ENCODE data around the gene GLUL.

GLUL gene

DNA sequence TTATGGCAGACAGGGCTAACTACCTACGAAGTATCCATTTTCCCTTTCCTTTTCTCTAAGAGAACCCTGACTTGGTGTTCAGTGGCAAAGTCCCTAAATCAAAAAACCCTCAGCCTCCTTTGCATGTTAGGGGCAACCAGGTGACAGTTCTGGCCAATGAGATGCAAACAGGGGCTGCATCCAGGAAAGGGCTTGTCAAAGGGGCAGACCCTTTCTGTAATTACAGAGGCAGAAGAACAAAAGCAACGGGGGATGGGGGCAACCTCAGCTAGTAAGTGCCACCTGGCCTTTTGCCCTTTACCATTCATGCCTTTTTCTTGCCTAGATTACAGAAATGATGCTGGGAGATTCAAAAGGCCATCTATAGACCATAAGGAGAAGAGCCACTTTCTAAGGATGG, 34.4 kb downstream of the GLUL start:
- no peak for ATAC-seq
- TF ChIP-seq TOX (CRISPR knock-in tag; IDR thresholded peaks at IDR 0.05; ENCODE audit: borderline replicate concordance) = no peak
- no peak for TF ChIP-seq ZNF70 (CRISPR knock-in tag; IDR thresholded peaks at IDR 0.05)
- TF ChIP-seq PPARA (CRISPR knock-in tag; IDR thresholded peaks at IDR 0.05; ENCODE audit: borderline replicate concordance) = no peak
- no peak for TF ChIP-seq OSR1 (CRISPR knock-in tag; IDR thresholded peaks at IDR 0.05)
- no peak for TF ChIP-seq ZNF565 (CRISPR knock-in tag; conservative IDR thresholded peaks at IDR 0.05; ENCODE audit: low read depth)
- TF ChIP-seq TCF4 (CRISPR knock-in tag; IDR thresholded peaks at IDR 0.05; ENCODE audit: borderline replicate concordance) = no peak
- TF ChIP-seq ZFP30 (CRISPR knock-in tag; IDR thresholded peaks at IDR 0.05) = no peak
- no peak for TF ChIP-seq ZNF8 (CRISPR knock-in tag; IDR thresholded peaks at IDR 0.05)
- TF ChIP-seq, protein P1, sequence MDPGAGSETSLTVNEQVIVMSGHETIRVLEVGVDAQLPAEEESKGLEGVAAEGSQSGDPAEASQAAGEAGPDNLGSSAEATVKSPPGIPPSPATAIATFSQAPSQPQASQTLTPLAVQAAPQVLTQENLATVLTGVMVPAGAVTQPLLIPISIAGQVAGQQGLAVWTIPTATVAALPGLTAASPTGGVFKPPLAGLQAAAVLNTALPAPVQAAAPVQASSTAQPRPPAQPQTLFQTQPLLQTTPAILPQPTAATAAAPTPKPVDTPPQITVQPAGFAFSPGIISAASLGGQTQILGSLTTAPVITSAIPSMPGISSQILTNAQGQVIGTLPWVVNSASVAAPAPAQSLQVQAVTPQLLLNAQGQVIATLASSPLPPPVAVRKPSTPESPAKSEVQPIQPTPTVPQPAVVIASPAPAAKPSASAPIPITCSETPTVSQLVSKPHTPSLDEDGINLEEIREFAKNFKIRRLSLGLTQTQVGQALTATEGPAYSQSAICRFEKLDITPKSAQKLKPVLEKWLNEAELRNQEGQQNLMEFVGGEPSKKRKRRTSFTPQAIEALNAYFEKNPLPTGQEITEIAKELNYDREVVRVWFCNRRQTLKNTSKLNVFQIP (CRISPR knock-in tag; IDR thresholded peaks at IDR 0.05; ENCODE audit: borderline replicate concordance, low read depth) = no peak
- no peak for TF ChIP-seq ZC3H10 (CRISPR knock-in tag; IDR thresholded peaks at IDR 0.05)
- no peak for TF ChIP-seq RARB (CRISPR knock-in tag; IDR thresholded peaks at IDR 0.05)
- TF ChIP-seq ARNTL (CRISPR knock-in tag; IDR thresholded peaks at IDR 0.05; ENCODE audit: borderline replicate concordance, low read depth) = no peak
- TF ChIP-seq BACH2 (CRISPR knock-in tag; IDR thresholded peaks at IDR 0.05; ENCODE audit: borderline replicate concordance) = no peak
- TF ChIP-seq CSRNP3 (CRISPR knock-in tag; IDR thresholded peaks at IDR 0.05) = no peak
- no peak for TF ChIP-seq SNAI2 (CRISPR knock-in tag; IDR thresholded peaks at IDR 0.05)
- no peak for TF ChIP-seq ZFP3 (CRISPR knock-in tag; IDR thresholded peaks at IDR 0.05)
- TF ChIP-seq, protein P2, sequence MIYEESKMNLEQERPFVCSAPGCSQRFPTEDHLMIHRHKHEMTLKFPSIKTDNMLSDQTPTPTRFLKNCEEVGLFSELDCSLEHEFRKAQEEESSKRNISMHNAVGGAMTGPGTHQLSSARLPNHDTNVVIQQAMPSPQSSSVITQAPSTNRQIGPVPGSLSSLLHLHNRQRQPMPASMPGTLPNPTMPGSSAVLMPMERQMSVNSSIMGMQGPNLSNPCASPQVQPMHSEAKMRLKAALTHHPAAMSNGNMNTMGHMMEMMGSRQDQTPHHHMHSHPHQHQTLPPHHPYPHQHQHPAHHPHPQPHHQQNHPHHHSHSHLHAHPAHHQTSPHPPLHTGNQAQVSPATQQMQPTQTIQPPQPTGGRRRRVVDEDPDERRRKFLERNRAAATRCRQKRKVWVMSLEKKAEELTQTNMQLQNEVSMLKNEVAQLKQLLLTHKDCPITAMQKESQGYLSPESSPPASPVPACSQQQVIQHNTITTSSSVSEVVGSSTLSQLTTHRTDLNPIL (CRISPR knock-in tag; IDR thresholded peaks at IDR 0.05; ENCODE audit: low read depth) = no peak
- TF ChIP-seq PATZ1 (CRISPR knock-in tag; IDR thresholded peaks at IDR 0.05; ENCODE audit: borderline replicate concordance) = no peak
- TF ChIP-seq CSDC2 (CRISPR knock-in tag; IDR thresholded peaks at IDR 0.05) = no peak

DNA sequence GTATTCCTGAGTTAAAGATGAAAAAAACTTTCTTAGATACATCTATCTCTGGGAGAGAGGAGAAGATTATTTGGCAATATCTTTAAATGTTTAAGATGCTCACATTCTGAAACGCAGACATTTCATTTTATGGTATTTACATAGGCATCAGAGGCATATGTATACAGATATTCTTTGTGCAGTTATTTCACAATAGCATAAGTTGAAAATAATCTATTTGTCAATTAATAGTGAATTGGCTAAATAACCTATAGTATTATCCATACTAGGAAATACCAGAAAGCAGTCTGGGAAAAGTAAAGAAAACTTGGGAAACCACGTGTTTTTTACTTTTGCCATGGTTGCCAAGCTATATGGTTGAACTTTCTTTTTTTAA, 35.9 kb downstream of the GLUL start:
- no peak for ATAC-seq
- TF ChIP-seq ZNF70 (CRISPR knock-in tag; IDR thresholded peaks at IDR 0.05) (no peak), RARB (CRISPR knock-in tag; IDR thresholded peaks at IDR 0.05) (no peak), ZC3H10 (CRISPR knock-in tag; IDR thresholded peaks at IDR 0.05) (no peak), ESRRG (CRISPR knock-in tag; IDR thresholded peaks at IDR 0.05) (no peak)

DNA sequence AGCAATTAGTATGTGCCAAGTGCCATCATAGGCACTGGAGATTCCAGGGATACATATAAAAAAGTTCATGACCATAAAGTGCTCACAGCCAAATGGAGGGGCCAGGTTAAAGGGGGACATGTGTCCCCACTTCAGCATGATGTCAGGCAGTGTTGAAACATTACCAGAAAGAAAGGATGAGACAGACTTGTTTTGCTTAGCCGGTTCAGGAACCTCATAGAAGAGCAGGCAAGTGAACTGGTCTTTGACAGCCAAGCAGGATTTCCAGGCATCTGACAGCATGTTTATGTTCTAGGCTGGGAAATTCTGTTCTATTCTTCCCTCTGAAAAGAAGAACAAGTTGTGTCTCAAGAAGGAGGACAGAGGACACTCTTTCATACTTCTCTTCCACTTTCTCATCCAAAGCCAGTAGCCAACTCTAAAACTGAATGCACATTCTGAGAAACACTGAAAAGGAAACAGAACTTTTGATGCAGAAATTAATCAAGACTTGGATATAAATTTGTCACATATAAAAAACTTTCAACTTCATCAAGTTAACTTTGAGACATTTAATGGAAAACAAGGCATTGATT, 39.7 kb downstream of the GLUL start:
- no peak for TF ChIP-seq ZFP3 (CRISPR knock-in tag; IDR thresholded peaks at IDR 0.05)
- no peak for TF ChIP-seq ZC3H10 (CRISPR knock-in tag; IDR thresholded peaks at IDR 0.05)
- TF ChIP-seq GLIS3 (CRISPR knock-in tag; IDR thresholded peaks at IDR 0.05) = no peak
- TF ChIP-seq TCF4 (CRISPR knock-in tag; IDR thresholded peaks at IDR 0.05; ENCODE audit: borderline replicate concordance) = no peak
- TF ChIP-seq, protein P2 (CRISPR knock-in tag; IDR thresholded peaks at IDR 0.05; ENCODE audit: low read depth) = no peak
- TF ChIP-seq PPARA (CRISPR knock-in tag; IDR thresholded peaks at IDR 0.05; ENCODE audit: borderline replicate concordance) = no peak
- TF ChIP-seq ZFP30 (CRISPR knock-in tag; IDR thresholded peaks at IDR 0.05) = no peak
- TF ChIP-seq ZNF565 (CRISPR knock-in tag; conservative IDR thresholded peaks at IDR 0.05; ENCODE audit: low read depth) = no peak
- TF ChIP-seq ARNTL (CRISPR knock-in tag; IDR thresholded peaks at IDR 0.05; ENCODE audit: borderline replicate concordance, low read depth) = no peak
- ATAC-seq = no peak
